HEK293 (cell line): ENCODE data around the gene FRMD4A.

Experiments
- CTCF ChIA-PET: fragments of 350-600 bp; formaldehyde crosslinking; extraction: SDS; loops from one replicate; lab custom pipeline; 2021; ENCODE audit warnings: antibody characterized with exemption; lab: Yijun Ruan, JAX
- POLR2A ChIA-PET: fragments of 300-600 bp; formaldehyde crosslinking; extraction: SDS; loops from one replicate; lab custom pipeline; 2020; ENCODE audit warnings: antibody characterized with exemption, inconsistent platforms; lab: Yijun Ruan, JAX
- H3K27ac ChIP-seq: fragments of 200-500 bp; sonication (Bioruptor generic); 2 replicates; pipeline ENCODE4 v1.5.1; 2014; ENCODE audit warnings: low read depth, low read length, control low read depth, inconsistent platforms; ENCODE audit errors: extremely low read depth
- H3K36me3 ChIP-seq, 2 experiments: fragments of 200-500 bp in 1 of 2; sonication (Bioruptor generic) in 1 of 2; 1 replicate in 1 of 2; 2 replicates in 1 of 2; pipeline ENCODE4 v1.5.1; 2014 to 2017; ENCODE audit warnings: inconsistent platforms in 2 of 2, low read length in 2 of 2; ENCODE audit not compliant: control insufficient read depth in 2 of 2, insufficient read depth in 1 of 2
- H3K4me1 ChIP-seq: fragments of 200-500 bp; sonication (Bioruptor generic); 2 replicates; pipeline ENCODE4 v1.5.1; 2014; ENCODE audit warnings: mild to moderate bottlenecking, low read length, inconsistent platforms; ENCODE audit not compliant: control insufficient read depth, insufficient read depth
- H3K4me3 ChIP-seq: 2 replicates; pipeline ENCODE4 v1.5.1; 2011; ENCODE audit warnings: low read depth, mild to moderate bottlenecking, control low read depth, low read length, moderate library complexity
- H3K9me3 ChIP-seq: fragments of 200-500 bp; sonication (Bioruptor generic); 2 replicates; pipeline ENCODE4 v1.5.1; 2014; ENCODE audit warnings: low read depth, low read length, inconsistent platforms; ENCODE audit not compliant: control insufficient read depth, insufficient read depth
- BCL11B ChIP-seq: fragments of 450-650 bp; formaldehyde crosslinking; IDR thresholded peaks from 2 replicates; pipeline ENCODE4 v1.5.1; 2016; ENCODE audit warnings: low read depth, missing biosample characterization, missing genetic modification characterization
- KLF8 ChIP-seq: fragments of 450-650 bp; formaldehyde crosslinking; IDR thresholded peaks from 2 replicates; pipeline ENCODE4 v1.5.1; 2016; ENCODE audit warnings: missing biosample characterization, missing genetic modification characterization
- PRDM1 ChIP-seq: fragments of 450-650 bp; formaldehyde crosslinking; IDR thresholded peaks from 2 replicates; pipeline ENCODE4; 2016; ENCODE audit warnings: missing biosample characterization, missing genetic modification characterization
- TCF7L2 ChIP-seq: IDR thresholded peaks from 2 replicates; pipeline ENCODE4 v1.6.1; 2011; ENCODE audit warnings: low read depth, mild to moderate bottlenecking, inconsistent platforms, low read length, moderate library complexity, borderline replicate concordance
- TRIM28 ChIP-seq: IDR thresholded peaks from 2 replicates; pipeline ENCODE4 v1.6.1; 2011; ENCODE audit warnings: low read length, control low read depth, borderline replicate concordance
- ZNF112 ChIP-seq: fragments of 450-650 bp; formaldehyde crosslinking; IDR thresholded peaks from 2 replicates; pipeline ENCODE4 v1.5.0; 2017; ENCODE audit warnings: missing biosample characterization, missing genetic modification characterization
- ZNF175 ChIP-seq: fragments of 450-650 bp; formaldehyde crosslinking; IDR thresholded peaks from 2 replicates; pipeline ENCODE4 v1.5.1; 2016; ENCODE audit warnings: missing biosample characterization, missing genetic modification characterization
- ZNF202 ChIP-seq: fragments of 450-650 bp; formaldehyde crosslinking; IDR thresholded peaks from 2 replicates; pipeline ENCODE4 v1.5.1; 2016; ENCODE audit warnings: missing biosample characterization, missing genetic modification characterization, borderline replicate concordance
- ZNF274 ChIP-seq, 2 experiments: fragments of 200-500 bp in 1 of 2; fragments of 450-650 bp in 1 of 2; sonication (Bioruptor generic) in 1 of 2; formaldehyde crosslinking in 1 of 2; IDR thresholded peaks; 2 replicates each; pipeline versions ENCODE4 v1.5.1 to v1.6.1; 2014 to 2016; ENCODE audit warnings: borderline replicate concordance in 1 of 2, inconsistent platforms in 1 of 2, low read length in 1 of 2, missing biosample characterization in 1 of 2, missing genetic modification characterization in 1 of 2
- ZNF768 ChIP-seq: fragments of 450-650 bp; formaldehyde crosslinking; IDR thresholded peaks from 2 replicates; pipeline ENCODE4 v1.5.1; 2018; ENCODE audit warnings: missing biosample characterization, mild to moderate bottlenecking, missing genetic modification characterization
- TF ChIP-seq, protein P1 (sequence below): fragments of 450-650 bp; formaldehyde crosslinking; IDR thresholded peaks from 2 replicates; pipeline ENCODE4 v1.5.1; 2016; ENCODE audit warnings: missing biosample characterization, missing genetic modification characterization
- TF ChIP-seq, protein P2 (sequence below): fragments of 450-650 bp; formaldehyde crosslinking; IDR thresholded peaks from 2 replicates; pipeline ENCODE4 v1.5.1; 2016; ENCODE audit warnings: missing biosample characterization, missing genetic modification characterization, low read depth
- TF ChIP-seq, protein P3 (sequence below): fragments of 450-650 bp; formaldehyde crosslinking; IDR thresholded peaks from 2 replicates; pipeline ENCODE4 v1.5.1; 2016; ENCODE audit warnings: missing biosample characterization, missing genetic modification characterization, borderline replicate concordance
- TF ChIP-seq, protein P4 (sequence below): fragments of 450-650 bp; formaldehyde crosslinking; IDR thresholded peaks from 2 replicates; pipeline ENCODE4 v1.5.1; 2016; ENCODE audit warnings: missing biosample characterization, missing genetic modification characterization

FRMD4A gene

DNA sequence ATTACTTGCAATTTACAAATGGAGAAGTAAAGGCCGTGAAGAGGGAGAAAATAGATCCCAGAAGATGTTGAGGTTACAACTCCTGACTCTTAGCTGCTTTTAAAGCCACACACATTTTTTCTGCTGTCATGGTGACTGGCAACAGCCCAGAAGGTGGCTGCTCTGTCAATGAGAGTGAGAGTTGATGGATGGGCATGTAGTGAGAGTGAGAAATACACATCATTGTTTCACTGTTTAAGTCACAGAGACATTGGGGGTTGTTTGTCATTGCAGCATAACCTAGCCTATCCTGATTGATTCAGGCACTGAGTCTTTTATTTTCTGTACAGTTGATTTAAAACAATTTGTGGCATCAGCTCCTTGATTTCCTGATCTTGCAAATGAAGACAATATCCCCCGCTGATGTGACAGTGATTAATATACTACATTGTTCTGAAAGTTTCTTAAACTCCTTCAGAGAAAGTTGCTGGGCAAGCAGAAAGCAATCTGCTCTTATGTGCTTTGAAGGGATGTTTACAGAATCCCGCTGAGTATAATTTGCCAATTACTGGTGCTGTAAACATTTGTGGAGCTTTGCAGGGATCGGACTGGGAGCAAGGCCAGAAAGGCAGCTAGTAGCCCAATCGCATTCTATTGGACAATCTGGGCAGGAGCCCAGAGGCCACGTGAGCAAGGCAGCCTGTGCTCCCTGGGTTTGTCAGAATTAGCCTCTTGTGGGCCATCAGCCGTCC, 514.4 kb downstream of the FRMD4A start (continued):
- TF ChIP-seq, protein P1, sequence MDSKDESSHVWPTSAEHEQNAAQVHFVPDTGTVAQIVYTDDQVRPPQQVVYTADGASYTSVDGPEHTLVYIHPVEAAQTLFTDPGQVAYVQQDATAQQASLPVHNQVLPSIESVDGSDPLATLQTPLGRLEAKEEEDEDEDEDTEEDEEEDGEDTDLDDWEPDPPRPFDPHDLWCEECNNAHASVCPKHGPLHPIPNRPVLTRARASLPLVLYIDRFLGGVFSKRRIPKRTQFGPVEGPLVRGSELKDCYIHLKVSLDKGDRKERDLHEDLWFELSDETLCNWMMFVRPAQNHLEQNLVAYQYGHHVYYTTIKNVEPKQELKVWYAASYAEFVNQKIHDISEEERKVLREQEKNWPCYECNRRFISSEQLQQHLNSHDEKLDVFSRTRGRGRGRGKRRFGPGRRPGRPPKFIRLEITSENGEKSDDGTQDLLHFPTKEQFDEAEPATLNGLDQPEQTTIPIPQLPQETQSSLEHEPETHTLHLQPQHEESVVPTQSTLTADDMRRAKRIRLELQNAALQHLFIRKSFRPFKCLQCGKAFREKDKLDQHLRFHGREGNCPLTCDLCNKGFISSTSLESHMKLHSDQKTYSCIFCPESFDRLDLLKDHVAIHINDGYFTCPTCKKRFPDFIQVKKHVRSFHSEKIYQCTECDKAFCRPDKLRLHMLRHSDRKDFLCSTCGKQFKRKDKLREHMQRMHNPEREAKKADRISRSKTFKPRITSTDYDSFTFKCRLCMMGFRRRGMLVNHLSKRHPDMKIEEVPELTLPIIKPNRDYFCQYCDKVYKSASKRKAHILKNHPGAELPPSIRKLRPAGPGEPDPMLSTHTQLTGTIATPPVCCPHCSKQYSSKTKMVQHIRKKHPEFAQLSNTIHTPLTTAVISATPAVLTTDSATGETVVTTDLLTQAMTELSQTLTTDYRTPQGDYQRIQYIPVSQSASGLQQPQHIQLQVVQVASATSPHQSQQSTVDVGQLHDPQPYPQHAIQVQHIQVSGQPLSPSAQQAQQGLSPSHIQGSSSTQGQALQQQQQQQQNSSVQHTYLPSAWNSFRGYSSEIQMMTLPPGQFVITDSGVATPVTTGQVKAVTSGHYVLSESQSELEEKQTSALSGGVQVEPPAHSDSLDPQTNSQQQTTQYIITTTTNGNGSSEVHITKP (tag by site-specific recombination), result no peak
- TF ChIP-seq ZNF175 (tag by site-specific recombination), result no peak
- TF ChIP-seq ZNF768 (tag by site-specific recombination), result no peak
- TF ChIP-seq PRDM1, result no peak
- peak; percentile 98 for TF ChIP-seq TRIM28
- TF ChIP-seq, all 188 proteins: peak for 22

DNA sequence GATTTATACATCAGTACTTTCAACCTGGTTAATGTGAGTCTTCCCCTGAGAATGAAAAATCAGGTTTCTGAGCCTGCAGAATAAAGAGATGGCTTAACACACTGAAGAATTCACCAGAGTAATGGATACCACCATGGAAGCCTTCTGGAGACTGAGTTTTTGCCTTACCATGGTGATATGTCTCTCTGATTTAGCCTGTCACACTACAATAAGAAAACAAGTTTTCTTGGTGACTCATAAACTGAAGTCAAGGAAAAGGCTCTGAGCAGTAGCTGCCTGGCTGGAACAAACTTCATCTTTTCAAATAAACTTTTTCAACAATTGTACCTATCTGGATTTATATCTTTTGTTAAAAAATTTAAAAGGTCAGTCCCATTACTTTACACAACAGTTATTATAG, 515.0 kb downstream of the FRMD4A start:
- no peaks in the 10 kb centered on the region for H3K36me3 ChIP-seq
- H3K9me3 ChIP-seq, result no peaks in the 10 kb centered on the region
- ChIA-PET POLR2A (no interaction called here), CTCF (no interaction called here)
- TF ChIP-seq, protein P2, sequence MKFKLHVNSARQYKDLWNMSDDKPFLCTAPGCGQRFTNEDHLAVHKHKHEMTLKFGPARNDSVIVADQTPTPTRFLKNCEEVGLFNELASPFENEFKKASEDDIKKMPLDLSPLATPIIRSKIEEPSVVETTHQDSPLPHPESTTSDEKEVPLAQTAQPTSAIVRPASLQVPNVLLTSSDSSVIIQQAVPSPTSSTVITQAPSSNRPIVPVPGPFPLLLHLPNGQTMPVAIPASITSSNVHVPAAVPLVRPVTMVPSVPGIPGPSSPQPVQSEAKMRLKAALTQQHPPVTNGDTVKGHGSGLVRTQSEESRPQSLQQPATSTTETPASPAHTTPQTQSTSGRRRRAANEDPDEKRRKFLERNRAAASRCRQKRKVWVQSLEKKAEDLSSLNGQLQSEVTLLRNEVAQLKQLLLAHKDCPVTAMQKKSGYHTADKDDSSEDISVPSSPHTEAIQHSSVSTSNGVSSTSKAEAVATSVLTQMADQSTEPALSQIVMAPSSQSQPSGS, result no peak
- TF ChIP-seq, protein P3, sequence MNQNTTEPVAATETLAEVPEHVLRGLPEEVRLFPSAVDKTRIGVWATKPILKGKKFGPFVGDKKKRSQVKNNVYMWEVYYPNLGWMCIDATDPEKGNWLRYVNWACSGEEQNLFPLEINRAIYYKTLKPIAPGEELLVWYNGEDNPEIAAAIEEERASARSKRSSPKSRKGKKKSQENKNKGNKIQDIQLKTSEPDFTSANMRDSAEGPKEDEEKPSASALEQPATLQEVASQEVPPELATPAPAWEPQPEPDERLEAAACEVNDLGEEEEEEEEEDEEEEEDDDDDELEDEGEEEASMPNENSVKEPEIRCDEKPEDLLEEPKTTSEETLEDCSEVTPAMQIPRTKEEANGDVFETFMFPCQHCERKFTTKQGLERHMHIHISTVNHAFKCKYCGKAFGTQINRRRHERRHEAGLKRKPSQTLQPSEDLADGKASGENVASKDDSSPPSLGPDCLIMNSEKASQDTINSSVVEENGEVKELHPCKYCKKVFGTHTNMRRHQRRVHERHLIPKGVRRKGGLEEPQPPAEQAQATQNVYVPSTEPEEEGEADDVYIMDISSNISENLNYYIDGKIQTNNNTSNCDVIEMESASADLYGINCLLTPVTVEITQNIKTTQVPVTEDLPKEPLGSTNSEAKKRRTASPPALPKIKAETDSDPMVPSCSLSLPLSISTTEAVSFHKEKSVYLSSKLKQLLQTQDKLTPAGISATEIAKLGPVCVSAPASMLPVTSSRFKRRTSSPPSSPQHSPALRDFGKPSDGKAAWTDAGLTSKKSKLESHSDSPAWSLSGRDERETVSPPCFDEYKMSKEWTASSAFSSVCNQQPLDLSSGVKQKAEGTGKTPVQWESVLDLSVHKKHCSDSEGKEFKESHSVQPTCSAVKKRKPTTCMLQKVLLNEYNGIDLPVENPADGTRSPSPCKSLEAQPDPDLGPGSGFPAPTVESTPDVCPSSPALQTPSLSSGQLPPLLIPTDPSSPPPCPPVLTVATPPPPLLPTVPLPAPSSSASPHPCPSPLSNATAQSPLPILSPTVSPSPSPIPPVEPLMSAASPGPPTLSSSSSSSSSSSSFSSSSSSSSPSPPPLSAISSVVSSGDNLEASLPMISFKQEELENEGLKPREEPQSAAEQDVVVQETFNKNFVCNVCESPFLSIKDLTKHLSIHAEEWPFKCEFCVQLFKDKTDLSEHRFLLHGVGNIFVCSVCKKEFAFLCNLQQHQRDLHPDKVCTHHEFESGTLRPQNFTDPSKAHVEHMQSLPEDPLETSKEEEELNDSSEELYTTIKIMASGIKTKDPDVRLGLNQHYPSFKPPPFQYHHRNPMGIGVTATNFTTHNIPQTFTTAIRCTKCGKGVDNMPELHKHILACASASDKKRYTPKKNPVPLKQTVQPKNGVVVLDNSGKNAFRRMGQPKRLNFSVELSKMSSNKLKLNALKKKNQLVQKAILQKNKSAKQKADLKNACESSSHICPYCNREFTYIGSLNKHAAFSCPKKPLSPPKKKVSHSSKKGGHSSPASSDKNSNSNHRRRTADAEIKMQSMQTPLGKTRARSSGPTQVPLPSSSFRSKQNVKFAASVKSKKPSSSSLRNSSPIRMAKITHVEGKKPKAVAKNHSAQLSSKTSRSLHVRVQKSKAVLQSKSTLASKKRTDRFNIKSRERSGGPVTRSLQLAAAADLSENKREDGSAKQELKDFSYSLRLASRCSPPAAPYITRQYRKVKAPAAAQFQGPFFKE (tag by site-specific recombination), result no peak
- no peak for TF ChIP-seq ZNF202 (tag by site-specific recombination)
- TF ChIP-seq ZNF274 (IDR thresholded peaks at IDR 0.05; ENCODE audit: low read length), result no peak
- no peak for TF ChIP-seq ZNF274 (tag by site-specific recombination; IDR thresholded peaks at IDR 0.05; ENCODE audit: borderline replicate concordance)
- TF ChIP-seq TCF7L2, result no peak
- no peak for TF ChIP-seq ZNF112 (tag by site-specific recombination)
- TF ChIP-seq KLF8 (tag by site-specific recombination), result no peak
- TF ChIP-seq, protein P4, sequence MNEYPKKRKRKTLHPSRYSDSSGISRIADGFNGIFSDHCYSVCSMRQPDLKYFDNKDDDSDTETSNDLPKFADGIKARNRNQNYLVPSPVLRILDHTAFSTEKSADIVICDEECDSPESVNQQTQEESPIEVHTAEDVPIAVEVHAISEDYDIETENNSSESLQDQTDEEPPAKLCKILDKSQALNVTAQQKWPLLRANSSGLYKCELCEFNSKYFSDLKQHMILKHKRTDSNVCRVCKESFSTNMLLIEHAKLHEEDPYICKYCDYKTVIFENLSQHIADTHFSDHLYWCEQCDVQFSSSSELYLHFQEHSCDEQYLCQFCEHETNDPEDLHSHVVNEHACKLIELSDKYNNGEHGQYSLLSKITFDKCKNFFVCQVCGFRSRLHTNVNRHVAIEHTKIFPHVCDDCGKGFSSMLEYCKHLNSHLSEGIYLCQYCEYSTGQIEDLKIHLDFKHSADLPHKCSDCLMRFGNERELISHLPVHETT (tag by site-specific recombination), result no peak
- no peak for TF ChIP-seq BCL11B (tag by site-specific recombination)
- no peaks in the 10 kb centered on the region for H3K4me1 ChIP-seq
- no peak overlapping the region for H3K27ac ChIP-seq
- H3K4me3 ChIP-seq, result no peak overlapping the region
